PC-3 (cell line): Measurements from ENCODE around the gene PTTG2. TPM values are rescaled to one million over a fixed set of nuclear protein-coding genes. Genes with fewer than 3 reads are reported as not detected.
"Not testable (repeated sequence)": the region's sequence is repeated elsewhere in the genome, so short reads cannot be mapped to it uniquely, and the experiment has no call there.

Experiments used
- ATAC-seq: fragments of 200-7000 bp; cut with Tn5 transposase; 2 replicates; pipeline ENCODE4 v1.9.1; 2020; ENCODE audit warnings: mild to moderate bottlenecking, moderate library complexity
- BruUV-seq: library from RNA; stranded (reverse); fragments of 400-500 nt; replicated peaks from 2 replicates; lab custom pipeline; 2021; lab: Mats Ljungman, UMichigan
- CTCF ChIA-PET: fragments of 300-600 bp; sonication (Branson Sonifier 250); formaldehyde crosslinking; loops from one replicate; lab custom pipeline; 2022; ENCODE audit warnings: antibody characterized with exemption; lab: Charles Lee
- POLR2A ChIA-PET: fragments of 300-600 bp; sonication (Branson Sonifier 250); formaldehyde crosslinking; loops from one replicate; lab custom pipeline; 2022; ENCODE audit warnings: antibody characterized with exemption; ENCODE audit not compliant: unreplicated experiment; lab: Charles Lee
- DNase-seq: peaks from one replicate; pipeline ENCODE4 v3.0.0-alpha.2; 2015
- H2AFZ ChIP-seq: fragments of 300-600 bp; sonication (generic); 2 replicates; pipeline ENCODE4 v1.6.0; 2016; ENCODE audit warnings: antibody characterized with exemption, low read length
- H3F3A ChIP-seq: fragments of 300-600 bp; sonication (generic); one replicate; pipeline ENCODE4 v1.6.0; 2017; ENCODE audit warnings: antibody characterized with exemption, low read length, control low read depth, mild to moderate bottlenecking; ENCODE audit not compliant: unreplicated experiment
- H3K27ac ChIP-seq: fragments of 300-600 bp; sonication (generic); 2 replicates; pipeline ENCODE4 v1.5.1; 2016; ENCODE audit warnings: mild to moderate bottlenecking, low read length
- H3K27me3 ChIP-seq: fragments of 300-600 bp; sonication (generic); 2 replicates; pipeline ENCODE4 v1.6.1; 2016; ENCODE audit warnings: low read length, mixed read lengths
- H3K36me3 ChIP-seq: fragments of 300-600 bp; sonication (generic); 2 replicates; pipeline ENCODE4 v1.6.1; 2016; ENCODE audit warnings: low read depth, mixed run types, low read length, mixed read lengths
- H3K4me1 ChIP-seq: fragments of 300-600 bp; sonication (generic); 2 replicates; pipeline ENCODE4 v1.5.1; 2016; ENCODE audit warnings: low read length; ENCODE audit not compliant: insufficient read depth
- H3K4me2 ChIP-seq: fragments of 300-600 bp; sonication (generic); 2 replicates; pipeline ENCODE4 v1.6.0; 2016; ENCODE audit warnings: low read length
- H3K4me3 ChIP-seq: fragments of 300-600 bp; sonication (generic); 2 replicates; pipeline ENCODE4 v1.5.1; 2016; ENCODE audit warnings: mild to moderate bottlenecking, low read length, mixed read lengths
- H3K79me2 ChIP-seq: fragments of 300-600 bp; sonication (generic); 2 replicates; pipeline ENCODE4 v1.6.1; 2017; ENCODE audit warnings: low read length, mixed read lengths
- H3K9ac ChIP-seq: fragments of 300-600 bp; sonication (generic); 2 replicates; pipeline ENCODE4 v1.6.0; 2016; ENCODE audit warnings: mild to moderate bottlenecking, low read length
- H3K9me2 ChIP-seq: fragments of 300-600 bp; sonication (generic); replicated peaks from 2 replicates; pipeline ENCODE4 v1.6.1; 2016; ENCODE audit warnings: mixed run types, low read length, mixed read lengths
- H3K9me3 ChIP-seq: fragments of 300-600 bp; sonication (generic); 2 replicates; pipeline ENCODE4 v1.6.1; 2016; ENCODE audit warnings: low read length, mixed read lengths
- H4K20me1 ChIP-seq: fragments of 300-600 bp; sonication (generic); 2 replicates; pipeline ENCODE4 v1.6.1; 2016; ENCODE audit warnings: low read length, mixed read lengths
- CTCF ChIP-seq: fragments of 300-600 bp; sonication (generic); conservative IDR thresholded peaks from 2 replicates; pipeline ENCODE4 v1.5.1; 2017; ENCODE audit warnings: antibody characterized with exemption, low read depth, mild to moderate bottlenecking, low read length
- EZH2 ChIP-seq: fragments of 300-600 bp; sonication (generic); IDR thresholded peaks from one replicate; pipeline ENCODE4 v1.6.1; 2017; ENCODE audit warnings: antibody characterized with exemption, mild to moderate bottlenecking, low read length; ENCODE audit not compliant: unreplicated experiment
- EZH2phosphoT487 ChIP-seq: fragments of 300-600 bp; sonication (generic); IDR thresholded peaks from 2 replicates; pipeline ENCODE4 v1.6.1; 2018; ENCODE audit warnings: mild to moderate bottlenecking, antibody characterized with exemption, low read length, borderline replicate concordance
- intact Hi-C: fragments of 100-400 bp; cut with micrococcal nuclease; formaldehyde crosslinking; loops from 2 replicates; pipeline ENCODE4 v1.9.0; 2023
- total RNA-seq: library from RNA; depleted of rRNA; stranded (reverse); fragments of >200 nt; gene quantifications from 2 replicates; pipeline ENCODE4 v1.2.3, GENCODE V29; 2014

PTTG2 gene
- total RNA-seq, 1 experiment from 2014 or later = not detected

GRCh38 chr4:37918653-37919052, 41.5 kb upstream of the PTTG2 start:
- Histone ChIP-seq H3K4me2 (no peak overlapping the region), H2AFZ (no peak overlapping the region), H3K9me2 (no peaks in the 10 kb centered on the region), H3K27me3 (no peaks in the 10 kb centered on the region), H3K79me2 (no peaks in the 10 kb centered on the region), H4K20me1 (no peaks in the 10 kb centered on the region), H3K27ac (no peak overlapping the region), H3K9ac (no peak overlapping the region), H3K4me1 (no peaks in the 10 kb centered on the region), H3K36me3 (no peaks in the 10 kb centered on the region), H3K9me3 (no peaks in the 10 kb centered on the region), H3K4me3 (no peak overlapping the region), H3F3A (no peaks in the 10 kb centered on the region)
- ATAC-seq (no peak), DNase-seq (no peak)
- TF ChIP-seq CTCF (no peak), EZH2 (no peak), EZH2phosphoT487 (no peak)
- ChIA-PET POLR2A (no interaction called here), CTCF (no interaction called here)
- no TSS peak for BruUV-seq
- intact Hi-C loops = no loop called here

- H3K27ac ChIP-seq = no peak overlapping the region
- no peak for DNase-seq
- ChIA-PET CTCF (no interaction called here), POLR2A (no interaction called here)
- no peak overlapping the region for H3K4me2 ChIP-seq
- H4K20me1 ChIP-seq = no peaks in the 10 kb centered on the region
- intact Hi-C loops = no loop called here
- no peaks in the 10 kb centered on the region for H3K9me3 ChIP-seq
- H2AFZ ChIP-seq = no peak overlapping the region
- H3K27me3 ChIP-seq = no peaks in the 10 kb centered on the region
- no peaks in the 10 kb centered on the region for H3K4me1 ChIP-seq
- no peaks in the 10 kb centered on the region for H3K36me3 ChIP-seq
- no peaks in the 10 kb centered on the region for H3K79me2 ChIP-seq
- H3F3A ChIP-seq = no peaks in the 10 kb centered on the region
- no peak overlapping the region for H3K9ac ChIP-seq
- no peak overlapping the region for H3K4me3 ChIP-seq
- no peak for ATAC-seq
- no peak for TF ChIP-seq EZH2
- no peak for TF ChIP-seq CTCF
- no peak for TF ChIP-seq EZH2phosphoT487
- H3K9me2 ChIP-seq = no peaks in the 10 kb centered on the region
- no TSS peak for BruUV-seq
These were observed 37.9 kb upstream of the PTTG2 start for GRCh38 chr4:37922328-37922727.

- H3K9me2 ChIP-seq, CTCF ChIA-PET, BruUV-seq, H3K9me3 ChIP-seq, H2AFZ ChIP-seq, H3K4me2 ChIP-seq, H3K4me3 ChIP-seq, DNase-seq, H3K4me1 ChIP-seq, intact Hi-C loops, ATAC-seq, H3K27me3 ChIP-seq, POLR2A ChIA-PET, H3K36me3 ChIP-seq, H3K9ac ChIP-seq, H3K79me2 ChIP-seq, H4K20me1 ChIP-seq, H3K27ac ChIP-seq, H3F3A ChIP-seq: not testable (repeated sequence)
These were observed 37.1 kb upstream of the PTTG2 start for GRCh38 chr4:37923089-37923488.
